GM23338 (cell line): ENCODE data around the gene ZMYND11. TPM values are rescaled to one million over a fixed set of nuclear protein-coding genes. Genes with fewer than 3 reads are reported as not detected.

Experiments
- ATAC-seq: fragments of 200-7000 bp; cut with Tn5 transposase; 3 replicates; pipeline ENCODE4 v1.9.1; 2020
- DNase-seq: peaks from one replicate; pipeline ENCODE4 v3.0.0-alpha.2; 2015; ENCODE audit warnings: low spot score
- H2AFZ ChIP-seq: fragments of 200-600 bp; sonication (generic); 2 replicates; pipeline ENCODE4 v1.8.0; 2016; ENCODE audit warnings: antibody characterized with exemption, mild to moderate bottlenecking, moderate library complexity
- H3F3A ChIP-seq: fragments of 200-600 bp; sonication (generic); replicated peaks from 2 replicates; pipeline ENCODE4 v1.8.0; 2017; ENCODE audit warnings: antibody characterized with exemption, mixed run types, low read depth
- H3K27ac ChIP-seq: fragments of 200-600 bp; sonication (generic); 2 replicates; pipeline ENCODE4 v1.6.1; 2016; ENCODE audit warnings: low read depth
- H3K27me3 ChIP-seq: fragments of 200-600 bp; sonication (generic); 2 replicates; pipeline ENCODE4 v1.8.0; 2016; ENCODE audit warnings: mild to moderate bottlenecking, mixed run types, moderate library complexity; ENCODE audit not compliant: insufficient read depth
- H3K36me3 ChIP-seq: fragments of 200-600 bp; sonication (generic); 2 replicates; pipeline ENCODE4 v1.8.0; 2016; ENCODE audit warnings: mild to moderate bottlenecking; ENCODE audit not compliant: insufficient read depth
- H3K4me1 ChIP-seq: fragments of 200-600 bp; sonication (generic); 2 replicates; pipeline ENCODE4 v1.8.0; 2016; ENCODE audit warnings: mild to moderate bottlenecking, moderate library complexity; ENCODE audit not compliant: insufficient read depth
- H3K4me2 ChIP-seq: fragments of 200-600 bp; sonication (generic); 2 replicates; pipeline ENCODE4 v1.7.1; 2017; ENCODE audit warnings: mixed run types
- H3K4me3 ChIP-seq: fragments of 200-600 bp; sonication (generic); 2 replicates; pipeline ENCODE4 v1.6.1; 2016; ENCODE audit warnings: mixed run types
- H3K79me2 ChIP-seq: fragments of 200-600 bp; sonication (generic); replicated peaks from 2 replicates; pipeline ENCODE4 v1.8.0; 2017; ENCODE audit warnings: mild to moderate bottlenecking; ENCODE audit not compliant: insufficient read depth
- H3K9me2 ChIP-seq: fragments of 200-600 bp; sonication (generic); 2 replicates; pipeline ENCODE4 v1.8.0; 2017; ENCODE audit not compliant: insufficient read depth
- H4K20me1 ChIP-seq: fragments of 200-600 bp; sonication (generic); replicated peaks from 2 replicates; pipeline ENCODE4 v1.8.0; 2017; ENCODE audit warnings: mild to moderate bottlenecking; ENCODE audit not compliant: insufficient read depth
- H3K27ac Mint-ChIP-seq: 2 replicates; pipeline ENCODE4 v1.8.0; 2020; ENCODE audit warnings: inconsistent platforms, mild to moderate bottlenecking, moderate library complexity, mixed read lengths
- H3K27me3 Mint-ChIP-seq: 3 replicates; pipeline ENCODE4 v1.8.0; 2022; ENCODE audit warnings: low read depth, mild to moderate bottlenecking, moderate library complexity, mixed read lengths, inconsistent platforms; ENCODE audit not compliant: insufficient read depth, poor library complexity
- H3K36me3 Mint-ChIP-seq: 3 replicates; pipeline ENCODE4 v1.8.0; 2021; ENCODE audit warnings: low read depth, mild to moderate bottlenecking, inconsistent platforms, moderate library complexity, mixed read lengths
- H3K4me1 Mint-ChIP-seq: 3 replicates; pipeline ENCODE4 v1.8.0; 2020; ENCODE audit warnings: mild to moderate bottlenecking, inconsistent platforms, mixed read lengths
- H3K4me3 Mint-ChIP-seq: 3 replicates; pipeline ENCODE4 v1.8.0; 2021; ENCODE audit warnings: moderate library complexity, mild to moderate bottlenecking, inconsistent platforms, mixed read lengths
- H3K9me3 Mint-ChIP-seq: 3 replicates; pipeline ENCODE4 v1.8.0; 2020; ENCODE audit warnings: moderate library complexity, mild to moderate bottlenecking, inconsistent platforms, mixed read lengths
- CREB1 ChIP-seq: fragments of 250-450 bp; sonication (Bioruptor Pico); IDR thresholded peaks from 2 replicates; pipeline ENCODE4 v1.5.0; 2020; ENCODE audit warnings: low read depth, mild to moderate bottlenecking, moderate library complexity
- CTCF ChIP-seq, 2 experiments: fragments of 200-600 bp in 1 of 2; sonication (generic) in 1 of 2; conservative IDR thresholded peaks; 2 replicates each; pipeline versions ENCODE4 v1.5.1 to v1.6.1; 2016 to 2017; ENCODE audit warnings: antibody characterized with exemption in 2 of 2, low read depth in 2 of 2, mild to moderate bottlenecking in 2 of 2, moderate library complexity in 1 of 2
- ETS1 ChIP-seq: IDR thresholded peaks from 2 replicates; pipeline ENCODE4 v1.6.1; 2016; ENCODE audit warnings: antibody characterized with exemption
- EZH2 ChIP-seq: fragments of 200-600 bp; sonication (generic); IDR thresholded peaks from one replicate; pipeline ENCODE4 v1.8.0; 2017; ENCODE audit warnings: antibody characterized with exemption, mild to moderate bottlenecking, low read depth; ENCODE audit not compliant: unreplicated experiment
- EZH2phosphoT487 ChIP-seq: fragments of 200-600 bp; sonication (generic); IDR thresholded peaks from one replicate; pipeline ENCODE4 v1.8.1; 2018; ENCODE audit warnings: antibody characterized with exemption; ENCODE audit not compliant: unreplicated experiment
- JUNB ChIP-seq: IDR thresholded peaks from one replicate; pipeline ENCODE4 v1.6.1; 2016; ENCODE audit warnings: antibody characterized with exemption; ENCODE audit not compliant: unreplicated experiment
- NANOG ChIP-seq: IDR thresholded peaks from 2 replicates; pipeline ENCODE4 v1.6.1; 2016; ENCODE audit warnings: antibody characterized with exemption, borderline replicate concordance
- POLR2AphosphoS5 ChIP-seq: IDR thresholded peaks from 2 replicates; pipeline ENCODE4 v1.6.1; 2016; ENCODE audit warnings: antibody characterized with exemption, low read depth
- REST ChIP-seq: IDR thresholded peaks from one replicate; pipeline ENCODE4 v1.6.1; 2018; ENCODE audit warnings: antibody characterized with exemption; ENCODE audit not compliant: unreplicated experiment
- STAT1 ChIP-seq: IDR thresholded peaks from one replicate; pipeline ENCODE4 v1.6.1; 2016; ENCODE audit warnings: antibody characterized with exemption; ENCODE audit not compliant: unreplicated experiment
- ZNF114 ChIP-seq: fragments of 250-450 bp; sonication (Bioruptor Pico); IDR thresholded peaks from 2 replicates; pipeline ENCODE4 v1.5.0; 2020; ENCODE audit warnings: mild to moderate bottlenecking, moderate library complexity
- ZNF331 ChIP-seq: fragments of 250-450 bp; sonication (Bioruptor Pico); IDR thresholded peaks from 2 replicates; pipeline ENCODE4 v1.5.0; 2020; ENCODE audit warnings: low read depth, mild to moderate bottlenecking, moderate library complexity
- ZNF462 ChIP-seq: fragments of 250-450 bp; sonication (Bioruptor Pico); IDR thresholded peaks from 2 replicates; pipeline ENCODE4 v1.5.0; 2020; ENCODE audit warnings: mild to moderate bottlenecking, moderate library complexity
- polyA plus RNA-seq: library from polyadenylated mRNA; unstranded; fragments of >200 nt; fragmentation: Nextera tagmentation; extraction: Ambion mirVana; gene quantifications from 2 replicates; pipeline ENCODE4 v1.2.1, GENCODE V29; 2016
- total RNA-seq: library from RNA; depleted of rRNA; stranded (reverse); fragments of >200 nt; shearing (Covaris generic); gene quantifications from 2 replicates; pipeline ENCODE4 v1.2.3, GENCODE V29; 2014

ZMYND11 gene
- total and polyA plus RNA-seq, 2 experiments from 2014 or later: 8.9 to 16.9 TPM

GRCh38 chr10:105806-106205, 29.4 kb upstream of the ZMYND11 start:
- Histone ChIP-seq H2AFZ (no peak overlapping the region), H3K4me2 (no peak overlapping the region), H4K20me1 (no peaks in the 10 kb centered on the region), H3K27ac (no peak overlapping the region), H3K36me3 (no peaks in the 10 kb centered on the region), H3F3A (no peaks in the 10 kb centered on the region), H3K79me2 (no peaks in the 10 kb centered on the region), H3K9me2 (no peaks in the 10 kb centered on the region), H3K4me3 (no peak overlapping the region), H3K27me3 (no peaks in the 10 kb centered on the region), H3K4me1 (no peaks in the 10 kb centered on the region)
- ATAC-seq (no peak), DNase-seq (no peak)
- Mint-ChIP-seq H3K27me3 (peaks cover 3% of the 10 kb centered on the region), H3K4me1 (no peaks in the 10 kb centered on the region; the same call in 2 of the 3 replicates), H3K36me3 (peaks cover 3% of the 10 kb centered on the region; the same call in 2 of the 3 replicates), H3K27ac (no peak overlapping the region), H3K9me3 (peaks cover 30% of the 10 kb centered on the region), H3K4me3 (no peak overlapping the region)
- TF ChIP-seq EZH2phosphoT487 (no peak), JUNB (no peak), ZNF114 (CRISPR knock-in tag) (no peak), STAT1 (no peak), ETS1 (no peak), NANOG (no peak), POLR2AphosphoS5 (no peak), REST (no peak), ZNF462 (CRISPR knock-in tag) (no peak), CTCF (conservative IDR thresholded peaks at IDR 0.05; ENCODE audit: low read depth in 2 of 2) (no peak), ZNF331 (CRISPR knock-in tag) (no peak), CREB1 (CRISPR knock-in tag) (no peak), EZH2 (no peak)
